ENCODE measurements around the gene IGSF9. TPM values are rescaled to one million over a fixed set of nuclear protein-coding genes. Genes with fewer than 3 reads are reported as not detected.
"Not testable (repeated sequence)": the region's sequence is repeated elsewhere in the genome, so short reads cannot be mapped to it uniquely, and the experiment has no call there.

IGSF9 gene
- total RNA-seq, 2 donors from 2014 or later, result 0.12 TPM

DNA sequence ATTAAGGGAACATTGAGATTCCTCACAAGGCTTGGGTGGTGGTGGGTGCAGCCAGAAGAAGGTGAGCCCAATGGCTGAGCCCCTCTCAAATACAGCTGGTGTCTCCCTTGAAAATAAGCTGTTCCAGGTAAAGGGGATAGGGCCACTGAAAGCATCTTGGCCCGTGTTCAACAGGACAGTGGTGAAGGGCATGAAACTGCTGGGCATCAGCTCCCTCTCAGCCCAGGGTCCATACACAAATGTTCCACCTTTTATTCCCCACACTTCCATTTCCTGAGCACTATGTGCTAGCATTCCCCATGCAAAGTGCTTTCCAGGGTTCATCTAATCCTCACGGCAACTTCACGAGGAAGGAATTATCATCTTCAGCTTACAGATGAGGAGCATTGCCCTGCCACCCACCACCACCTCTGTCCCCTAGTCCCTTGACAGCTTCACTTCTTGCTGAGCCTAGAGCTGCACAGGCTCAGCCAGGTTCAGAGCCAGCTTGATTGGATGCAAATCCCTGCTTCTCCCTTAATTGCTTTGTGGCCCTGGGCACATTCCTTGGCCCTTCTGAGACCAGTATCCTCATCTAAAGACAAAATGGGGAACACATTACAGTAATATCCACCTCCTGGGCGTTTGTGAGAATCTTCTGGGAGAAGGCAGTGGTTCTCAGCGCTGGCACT lies 29.7 kb downstream of the IGSF9 start:
- Mint-ChIP-seq H3K4me1 (ENCODE audit: low read depth) (peaks cover 68% of the 10 kb centered on the region), H3K27ac (no peak overlapping the region), H3K36me3 (ENCODE audit: insufficient read depth in 2 of 2) (peaks cover 10 to 28% of the 10 kb centered on the region in 2 donors), H3K9me3 (no peaks in the 10 kb centered on the region), H3K27me3 (ENCODE audit: low read depth) (no peaks in the 10 kb centered on the region), H3K4me3 (no peak overlapping the region)
- no peak for ATAC-seq (replicated peaks in 1 of 2)
- DNase-seq, result no peak

DNA sequence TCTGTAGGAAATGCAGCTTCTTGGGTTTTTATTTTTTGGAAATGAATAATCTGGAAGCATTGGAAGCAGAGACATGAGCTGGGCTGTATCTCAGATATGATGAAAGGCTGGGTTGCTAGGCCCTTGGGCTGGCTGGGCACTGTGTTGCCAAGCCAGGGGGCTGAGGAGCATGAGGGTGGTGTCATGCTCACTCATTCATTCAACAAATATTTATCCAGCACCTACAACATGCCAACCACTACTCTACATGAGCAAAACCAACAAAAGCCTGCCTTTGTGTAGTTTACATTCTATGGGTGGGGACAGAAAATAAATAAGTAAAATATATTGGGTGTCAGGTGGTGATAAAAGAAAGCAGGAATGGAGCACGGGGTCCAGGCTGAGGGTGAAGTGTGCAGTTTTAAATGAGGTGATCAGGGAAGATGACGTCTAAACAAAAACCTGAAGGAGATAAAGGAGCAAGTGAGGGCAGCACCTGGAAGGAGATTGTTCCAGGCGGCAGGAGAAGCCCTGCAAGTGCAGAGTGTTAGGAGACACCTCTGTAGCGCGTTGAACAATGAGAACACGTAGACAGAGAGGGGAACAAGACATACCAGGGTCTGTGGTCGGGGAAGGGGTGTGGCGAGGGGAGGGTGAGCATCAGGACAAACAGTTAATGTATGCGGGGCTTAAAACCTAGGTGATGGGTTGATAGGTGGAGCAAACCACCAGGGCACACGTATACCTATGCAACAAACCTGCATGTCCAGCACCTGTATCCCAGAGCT lies 31.0 kb downstream of the IGSF9 start:
- H3K9me3 Mint-ChIP-seq, result no peaks in the 10 kb centered on the region
- no peak overlapping the region for H3K27ac Mint-ChIP-seq
- no peak overlapping the region for H3K4me3 Mint-ChIP-seq
- H3K36me3 Mint-ChIP-seq (ENCODE audit: insufficient read depth in 2 of 2), result peaks cover 10 to 18% of the 10 kb centered on the region in 2 donors
- no peaks in the 10 kb centered on the region for H3K27me3 Mint-ChIP-seq (ENCODE audit: low read depth)
- ATAC-seq (replicated peaks in 1 of 2) (no peak), DNase-seq (no peak)
- H3K4me1 Mint-ChIP-seq (ENCODE audit: low read depth), result peaks cover 66% of the 10 kb centered on the region

DNA sequence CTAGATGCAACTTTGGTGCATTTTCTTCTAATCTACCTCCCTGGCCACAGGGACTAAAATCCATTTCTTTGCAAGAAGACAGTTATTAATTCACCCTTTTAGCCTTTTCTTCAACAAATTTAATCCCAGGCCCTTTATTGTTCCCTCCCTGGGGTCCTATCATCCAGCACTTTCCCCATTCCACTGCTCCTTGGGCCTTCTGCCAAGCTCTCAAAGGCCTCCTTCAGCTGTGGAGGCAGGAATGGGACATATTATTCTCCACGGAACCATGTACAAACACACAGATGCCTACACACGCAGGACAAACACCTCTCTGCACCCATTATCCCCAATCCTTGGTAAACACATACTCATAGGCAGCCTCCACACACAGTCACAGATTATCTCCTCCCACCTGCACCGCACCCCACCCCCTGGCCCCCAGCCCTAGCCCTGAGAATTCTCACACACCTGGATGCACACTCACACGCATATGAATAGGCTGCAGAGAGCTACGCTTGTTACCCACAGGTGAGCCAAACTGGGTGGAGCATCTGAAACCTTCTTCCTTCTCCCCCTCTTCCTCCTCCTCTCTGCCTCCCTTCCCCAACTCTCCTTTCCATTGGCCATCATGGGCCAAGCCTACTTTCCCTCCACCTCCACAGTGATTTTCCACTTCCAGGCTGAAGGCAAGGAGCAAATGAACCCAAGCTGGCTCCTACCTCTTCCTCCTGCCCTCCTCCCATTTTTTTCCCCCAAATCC lies 31.8 kb downstream of the IGSF9 start:
- Mint-ChIP-seq H3K4me3 (no peak overlapping the region), H3K27me3 (ENCODE audit: low read depth) (no peaks in the 10 kb centered on the region), H3K4me1 (ENCODE audit: low read depth) (peaks cover 60% of the 10 kb centered on the region), H3K36me3 (ENCODE audit: insufficient read depth in 2 of 2) (peaks cover 10 to 14% of the 10 kb centered on the region in 2 donors), H3K9me3 (no peaks in the 10 kb centered on the region), H3K27ac (peak overlapping the region; percentile 69)
- DNase-seq, result no peak
- no peak for ATAC-seq (replicated peaks in 1 of 2)

DNA sequence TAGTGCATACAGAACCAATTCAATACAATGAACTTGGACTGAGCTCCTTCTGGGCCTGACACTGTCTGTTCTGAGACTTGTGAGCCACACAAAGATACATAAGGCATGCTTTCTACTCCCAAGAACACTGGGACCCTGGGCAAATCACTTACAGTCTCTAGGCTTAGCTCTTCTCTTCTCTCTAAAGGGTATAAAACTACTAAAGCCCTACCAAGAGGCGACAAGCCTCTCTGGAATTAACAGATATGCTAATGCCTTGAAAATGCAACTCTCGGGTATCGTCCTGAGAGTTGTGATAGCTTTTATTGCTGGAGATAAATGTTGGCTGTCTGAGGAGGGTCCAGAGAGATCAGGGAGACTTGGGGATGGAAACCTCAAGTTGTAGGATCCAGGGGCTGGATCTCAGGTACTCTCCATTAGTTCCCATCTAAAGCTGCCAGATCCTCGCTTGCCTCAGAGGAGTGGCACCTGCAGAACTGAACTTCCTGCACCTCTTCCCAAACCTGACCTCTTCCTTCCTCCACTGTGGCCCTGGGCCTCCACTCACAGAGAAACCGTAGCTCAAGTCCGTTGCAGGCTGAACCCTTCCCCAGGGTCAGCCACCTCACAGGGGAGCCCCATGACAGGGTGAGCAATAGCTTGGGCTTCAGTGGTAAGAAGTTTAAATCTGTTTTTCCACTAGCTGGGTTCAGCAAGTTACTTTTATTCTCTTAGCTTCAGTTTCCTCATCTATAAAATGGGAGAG lies 33.9 kb downstream of the IGSF9 start:
- H3K36me3 Mint-ChIP-seq (ENCODE audit: insufficient read depth in 2 of 2), result peaks cover 2 to 6% of the 10 kb centered on the region in 2 donors
- H3K9me3 Mint-ChIP-seq, result no peaks in the 10 kb centered on the region
- H3K27ac Mint-ChIP-seq, result peak overlapping the region; percentile 89
- peaks cover 45% of the 10 kb centered on the region for H3K4me1 Mint-ChIP-seq (ENCODE audit: low read depth)
- ATAC-seq (replicated peaks in 1 of 2) (peak in 1 of 2 donors; percentile 18), DNase-seq (peak; percentile 28 to 37)
- no peaks in the 10 kb centered on the region for H3K27me3 Mint-ChIP-seq (ENCODE audit: low read depth)
- H3K4me3 Mint-ChIP-seq, result peak overlapping the region; percentile 67 to 74

DNA sequence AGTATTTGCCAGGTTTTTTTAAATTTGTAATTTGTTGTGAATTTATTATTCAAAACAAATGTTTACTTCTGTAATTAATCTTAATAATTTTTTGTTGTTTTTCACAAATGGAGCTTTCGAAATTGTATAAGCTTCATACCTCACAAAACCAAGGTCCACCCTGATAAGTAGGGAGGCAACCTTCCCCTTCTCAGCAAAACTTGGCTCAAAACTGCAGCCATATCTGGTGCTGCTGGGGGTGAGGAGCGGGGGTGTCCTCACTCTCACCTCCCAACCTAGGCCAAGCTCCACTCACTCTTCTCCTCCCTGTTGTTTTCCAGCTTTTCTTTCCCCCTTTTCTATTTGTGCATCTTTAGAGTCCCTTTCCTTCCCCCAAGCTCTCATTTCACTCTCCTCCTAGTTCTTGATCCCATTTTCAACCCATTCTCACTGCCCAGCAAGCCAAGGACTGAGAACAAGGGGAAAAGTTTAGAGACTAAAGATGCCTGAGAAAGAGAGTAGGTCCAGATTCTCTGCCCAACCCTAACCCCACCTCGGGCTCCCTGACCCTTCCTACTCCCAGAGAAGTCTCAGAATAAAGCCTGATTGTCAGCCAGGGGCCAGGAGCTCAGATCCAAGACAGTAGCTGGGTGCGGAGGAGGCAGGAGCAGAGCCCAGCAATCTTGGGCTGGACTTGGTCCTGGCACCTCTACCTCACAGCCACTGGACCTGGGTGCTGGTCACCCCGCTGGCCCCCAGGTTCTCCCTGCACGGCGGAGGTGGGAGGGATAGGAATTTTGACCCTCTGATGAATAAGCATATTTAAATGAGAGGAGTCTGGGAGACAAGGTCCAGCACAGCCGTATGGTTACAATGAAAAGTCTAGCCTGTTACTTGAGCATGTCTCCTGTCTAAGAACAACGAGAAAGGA lies 37.1 kb downstream of the IGSF9 start:
- DNase-seq (no peak), ATAC-seq (replicated peaks in 1 of 2) (no peak)
- Mint-ChIP-seq H3K27me3 (ENCODE audit: low read depth) (no peaks in the 10 kb centered on the region), H3K4me1 (ENCODE audit: low read depth) (peaks cover 36% of the 10 kb centered on the region), H3K36me3 (ENCODE audit: insufficient read depth in 2 of 2) (peaks cover 0 to 2% of the 10 kb centered on the region in 2 donors), H3K9me3 (no peaks in the 10 kb centered on the region), H3K27ac (peak overlapping the region; percentile 18), H3K4me3 (no peak overlapping the region)

DNA sequence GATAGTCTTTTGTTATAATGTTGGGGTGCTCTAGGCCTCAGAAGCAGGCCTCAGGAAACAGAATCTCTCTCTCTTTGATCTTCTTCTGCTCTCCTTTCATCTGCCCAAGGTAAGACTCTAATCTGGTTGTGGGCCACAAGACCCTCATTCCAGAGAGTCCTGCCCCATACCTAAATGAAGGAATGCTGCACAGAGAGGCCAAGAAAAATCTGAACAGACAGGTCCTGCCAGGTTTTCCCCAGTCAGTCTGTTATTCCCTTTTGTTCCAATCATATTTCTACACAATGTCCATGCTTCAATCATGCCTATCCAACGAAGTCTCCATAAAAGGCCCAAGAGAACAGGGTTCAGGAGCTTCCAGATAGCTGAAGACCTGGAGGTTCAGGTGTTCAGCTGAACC lies 38.5 kb downstream of the IGSF9 start:
- DNase-seq, result no peak
- no peaks in the 10 kb centered on the region for H3K27me3 Mint-ChIP-seq (ENCODE audit: low read depth)
- no peaks in the 10 kb centered on the region for H3K36me3 Mint-ChIP-seq (ENCODE audit: insufficient read depth in 2 of 2)
- peak overlapping the region; percentile 67 for H3K27ac Mint-ChIP-seq
- ATAC-seq (replicated peaks in 1 of 2), result no peak
- H3K9me3 Mint-ChIP-seq, result no peaks in the 10 kb centered on the region
- peaks cover 24% of the 10 kb centered on the region for H3K4me1 Mint-ChIP-seq (ENCODE audit: low read depth)
- H3K4me3 Mint-ChIP-seq, result no peak overlapping the region

DNA sequence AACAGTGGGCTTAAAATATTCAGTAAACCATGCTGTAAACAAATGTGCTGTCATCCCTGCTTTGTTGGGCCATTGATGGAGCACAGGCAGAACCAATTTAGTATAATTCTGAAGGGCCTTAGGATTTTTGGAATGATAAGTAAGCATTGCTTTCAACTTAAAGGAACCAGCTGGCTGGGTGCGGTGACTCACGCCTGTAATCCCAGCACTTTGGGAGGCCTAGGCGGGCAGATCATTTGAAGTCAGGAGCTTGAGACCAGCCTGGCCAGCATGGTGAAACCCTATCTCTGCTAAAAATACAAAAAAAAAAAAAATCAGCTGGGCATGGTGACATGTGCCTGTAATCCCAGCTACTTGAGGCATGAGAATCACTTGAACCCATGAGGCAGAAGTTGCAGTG lies 41.4 kb downstream of the IGSF9 start:
- not testable (repeated sequence) for H3K36me3 Mint-ChIP-seq (ENCODE audit: insufficient read depth in 2 of 2); H3K27me3 Mint-ChIP-seq (ENCODE audit: low read depth); DNase-seq; H3K4me1 Mint-ChIP-seq (ENCODE audit: low read depth); ATAC-seq (replicated peaks in 1 of 2); H3K27ac Mint-ChIP-seq; H3K4me3 Mint-ChIP-seq; H3K9me3 Mint-ChIP-seq

DNA sequence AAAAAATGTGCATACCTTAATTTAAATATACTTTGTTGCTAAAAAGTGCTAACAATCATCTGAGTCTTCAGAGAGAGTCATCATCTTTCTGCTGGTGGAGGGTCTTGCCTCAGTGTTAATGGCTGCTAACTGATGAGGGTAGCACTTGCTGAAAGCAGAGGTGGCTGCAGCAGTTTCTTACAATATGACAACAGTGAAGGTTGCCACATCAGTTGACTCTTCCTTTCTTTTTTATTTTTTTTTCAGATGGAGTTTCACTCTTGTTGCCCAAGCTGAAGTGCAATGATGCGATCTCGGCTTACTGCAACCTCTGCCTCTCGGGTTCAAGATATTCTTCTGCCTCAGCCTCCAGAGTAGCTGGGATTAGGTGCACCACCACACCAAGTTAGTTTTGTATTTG lies 42.9 kb downstream of the IGSF9 start:
- H3K9me3 Mint-ChIP-seq, result no peaks in the 10 kb centered on the region
- DNase-seq, result no peak
- H3K36me3 Mint-ChIP-seq (ENCODE audit: insufficient read depth in 2 of 2), result no peaks in the 10 kb centered on the region
- no peaks in the 10 kb centered on the region for H3K27me3 Mint-ChIP-seq (ENCODE audit: low read depth)
- H3K27ac Mint-ChIP-seq, result no peak overlapping the region
- no peaks in the 10 kb centered on the region for H3K4me1 Mint-ChIP-seq (ENCODE audit: low read depth)
- ATAC-seq (replicated peaks in 1 of 2), result no peak
- H3K4me3 Mint-ChIP-seq, result no peak overlapping the region

DNA sequence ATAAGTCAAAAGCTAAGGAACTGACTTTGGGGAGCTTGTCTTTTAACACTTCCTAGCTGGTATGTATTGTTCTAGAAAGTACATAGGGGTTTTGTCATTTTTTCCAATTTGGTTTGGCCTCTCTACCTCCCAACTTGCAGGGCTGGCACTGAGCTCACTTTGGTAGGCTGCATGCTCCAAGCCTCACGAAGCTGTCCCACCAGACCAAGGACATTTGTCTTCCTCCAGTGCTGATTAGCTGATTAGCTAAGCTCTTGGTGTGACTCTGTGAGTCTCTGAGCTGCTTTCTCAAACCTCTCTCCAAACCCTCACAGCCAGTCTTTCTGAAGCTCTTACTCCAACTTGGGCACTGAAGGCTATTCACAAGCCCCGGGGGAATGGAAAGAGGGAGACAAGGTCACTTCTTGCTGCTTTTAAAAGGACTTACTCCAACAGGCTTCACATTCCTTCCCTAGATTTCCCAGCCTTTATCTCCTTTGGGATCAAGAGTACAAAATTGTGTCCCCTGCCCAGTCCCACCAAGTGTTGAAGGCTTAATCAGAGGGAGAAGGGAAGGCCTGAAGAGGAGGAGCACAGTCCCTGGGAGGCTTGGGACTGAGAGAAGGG lies 44.6 kb downstream of the IGSF9 start:
- no peaks in the 10 kb centered on the region for H3K4me1 Mint-ChIP-seq (ENCODE audit: low read depth)
- ATAC-seq (replicated peaks in 1 of 2), result no peak
- H3K9me3 Mint-ChIP-seq, result no peaks in the 10 kb centered on the region
- DNase-seq, result no peak
- H3K36me3 Mint-ChIP-seq (ENCODE audit: insufficient read depth in 2 of 2), result no peaks in the 10 kb centered on the region
- H3K4me3 Mint-ChIP-seq, result no peak overlapping the region
- no peak overlapping the region for H3K27ac Mint-ChIP-seq
- H3K27me3 Mint-ChIP-seq (ENCODE audit: low read depth), result no peaks in the 10 kb centered on the region

DNA sequence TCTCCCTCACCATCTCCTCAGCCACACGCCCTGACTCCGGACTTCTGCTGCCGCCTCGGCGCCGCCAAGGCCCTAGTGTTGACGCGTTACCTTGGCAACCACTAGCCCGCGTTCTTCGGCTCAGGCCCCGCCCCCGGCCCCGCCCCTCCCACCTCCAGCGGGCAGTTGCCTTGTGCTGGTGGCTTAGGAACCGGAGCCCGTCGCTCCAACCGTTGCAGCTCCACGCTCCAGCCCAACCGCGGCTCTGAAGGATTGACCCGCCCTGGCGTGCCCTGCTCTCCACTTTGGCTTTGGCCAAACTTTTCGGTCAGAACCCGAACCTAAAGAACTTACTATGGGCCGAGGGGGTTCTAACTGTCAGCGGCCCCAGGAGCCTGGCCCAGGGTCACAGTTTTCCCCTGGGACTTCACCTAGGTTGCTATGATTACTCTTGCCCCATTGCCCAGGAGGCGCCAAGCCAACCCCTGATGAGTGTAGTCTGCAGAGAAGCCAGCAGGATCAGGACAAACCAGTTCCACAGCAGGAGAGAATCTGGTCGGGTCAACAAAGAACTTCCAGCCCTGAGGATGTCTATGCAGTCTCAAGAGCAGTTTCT lies 45.2 kb downstream of the IGSF9 start, which contains the start of gene CFAP45:
Gene CFAP45, minus strand, starts transcription at position 80 of the 595 bp plus-strand sequence. Its CDS starts 67 bp downstream, at position 13.
- Mint-ChIP-seq H3K4me1 (ENCODE audit: low read depth) (no peaks in the 10 kb centered on the region), H3K4me3 (no peak within 1 kb of the TSS), H3K36me3 (ENCODE audit: insufficient read depth in 2 of 2) (no peaks in the 10 kb centered on the region), H3K27ac (no peak within 1 kb of the TSS), H3K27me3 (ENCODE audit: low read depth) (no peaks in the 10 kb centered on the region), H3K9me3 (no peaks in the 10 kb centered on the region)
- DNase-seq (peak in 1 of 2 donors; percentile 7), ATAC-seq (replicated peaks in 1 of 2) (peak; percentile 19 to 44)

DNA sequence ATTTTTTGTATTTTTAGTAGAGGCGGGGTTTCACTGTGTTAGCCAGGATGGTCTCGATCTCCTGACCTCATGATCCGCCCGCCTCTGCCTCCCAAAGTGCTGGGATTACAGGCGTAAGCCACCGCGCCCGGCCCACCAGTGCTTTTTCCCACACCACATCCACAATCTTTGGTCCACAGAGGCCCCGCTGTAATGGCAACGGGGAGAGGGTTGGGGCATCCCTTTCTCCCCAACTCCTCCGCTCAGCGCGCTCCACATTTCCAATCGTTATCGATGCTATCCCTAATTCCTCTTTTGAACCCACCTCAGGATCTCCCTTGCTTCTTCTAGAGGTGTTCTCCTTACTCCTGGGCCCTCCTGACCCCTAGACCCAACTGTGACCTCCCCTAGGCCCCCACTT lies 45.8 kb downstream of the IGSF9 start:
- not testable (repeated sequence) for H3K27me3 Mint-ChIP-seq (ENCODE audit: low read depth); H3K36me3 Mint-ChIP-seq (ENCODE audit: insufficient read depth in 2 of 2); H3K27ac Mint-ChIP-seq; ATAC-seq (replicated peaks in 1 of 2); H3K4me3 Mint-ChIP-seq; H3K4me1 Mint-ChIP-seq (ENCODE audit: low read depth); DNase-seq; H3K9me3 Mint-ChIP-seq

Measured in activated T-cell treated with anti-CD3 and anti-CD28 coated beads, Interleukin-2, amount 50 U/mL, for 72 hours (primary cell).